Measurements from ENCODE around the gene PRXL2B.

DNA sequence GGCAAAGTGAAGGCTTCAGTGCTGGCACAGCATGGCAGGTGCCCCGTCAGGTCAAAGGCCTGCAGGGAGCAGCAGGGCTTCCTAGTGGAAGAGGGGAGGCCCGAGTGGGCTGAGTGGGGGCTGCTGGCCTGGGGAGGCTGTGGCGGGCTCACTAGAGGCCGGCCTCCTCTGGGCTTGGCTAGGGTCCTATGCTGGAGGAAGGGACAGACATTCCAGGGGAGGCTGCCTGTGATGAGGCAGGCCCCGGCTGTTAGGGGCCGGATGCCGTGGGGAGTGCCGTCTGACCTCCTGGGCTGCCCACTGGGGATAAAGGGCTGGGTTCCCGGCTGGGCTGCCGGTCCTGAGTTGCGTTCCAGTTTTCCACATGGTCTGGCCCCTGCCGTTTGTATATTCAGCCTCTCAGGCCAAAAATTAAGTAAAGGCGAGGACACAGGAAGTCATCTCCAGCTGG, 21.1 kb downstream of the PRXL2B start:
- TF ChIP-seq, protein P1, sequence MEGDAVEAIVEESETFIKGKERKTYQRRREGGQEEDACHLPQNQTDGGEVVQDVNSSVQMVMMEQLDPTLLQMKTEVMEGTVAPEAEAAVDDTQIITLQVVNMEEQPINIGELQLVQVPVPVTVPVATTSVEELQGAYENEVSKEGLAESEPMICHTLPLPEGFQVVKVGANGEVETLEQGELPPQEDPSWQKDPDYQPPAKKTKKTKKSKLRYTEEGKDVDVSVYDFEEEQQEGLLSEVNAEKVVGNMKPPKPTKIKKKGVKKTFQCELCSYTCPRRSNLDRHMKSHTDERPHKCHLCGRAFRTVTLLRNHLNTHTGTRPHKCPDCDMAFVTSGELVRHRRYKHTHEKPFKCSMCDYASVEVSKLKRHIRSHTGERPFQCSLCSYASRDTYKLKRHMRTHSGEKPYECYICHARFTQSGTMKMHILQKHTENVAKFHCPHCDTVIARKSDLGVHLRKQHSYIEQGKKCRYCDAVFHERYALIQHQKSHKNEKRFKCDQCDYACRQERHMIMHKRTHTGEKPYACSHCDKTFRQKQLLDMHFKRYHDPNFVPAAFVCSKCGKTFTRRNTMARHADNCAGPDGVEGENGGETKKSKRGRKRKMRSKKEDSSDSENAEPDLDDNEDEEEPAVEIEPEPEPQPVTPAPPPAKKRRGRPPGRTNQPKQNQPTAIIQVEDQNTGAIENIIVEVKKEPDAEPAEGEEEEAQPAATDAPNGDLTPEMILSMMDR (IDR thresholded peaks at IDR 0.05), result no peak
- no peak for TF ChIP-seq EZH2 (IDR thresholded peaks at IDR 0.05)

Measured in neural progenitor cell (in vitro differentiated cells).